HepG2 (cell line): Measurements from ENCODE around the gene SEPTIN2. TPM values are rescaled to one million over a fixed set of nuclear protein-coding genes. Genes with fewer than 3 reads are reported as not detected.

ENCODE experiments used
- ELF1 ChIP-seq: sonication (generic); formaldehyde crosslinking; IDR thresholded peaks from 2 replicates; pipeline ENCODE4 v1.4.0; 2020; ENCODE audit warnings: missing genetic modification reagents
- GABPB1 ChIP-seq: IDR thresholded peaks from 2 replicates; pipeline ENCODE4 v1.6.1; 2016; ENCODE audit warnings: mild to moderate bottlenecking, missing genetic modification reagents, moderate library complexity, missing compliant biosample characterization
- HNF4G ChIP-seq, 2 experiments: sonication (generic) in 1 of 2; formaldehyde crosslinking in 1 of 2; IDR thresholded peaks; 2 replicates each; pipeline versions ENCODE4 v1.4.0 to v1.6.1; 2011 to 2020; ENCODE audit warnings: borderline replicate concordance in 2 of 2, low read depth in 2 of 2, mild to moderate bottlenecking in 2 of 2, low read length in 1 of 2, missing genetic modification reagents in 1 of 2, moderate library complexity in 1 of 2
- HNRNPL ChIP-seq: fragments of 200-400 bp; formaldehyde crosslinking; IDR thresholded peaks from 2 replicates; pipeline ENCODE4 v1.6.1; 2017; ENCODE audit warnings: mild to moderate bottlenecking, low read depth, low read length
- KDM1A ChIP-seq: IDR thresholded peaks from 2 replicates; pipeline ENCODE4 v1.6.1; 2016; ENCODE audit warnings: missing compliant biosample characterization
- KLF15 ChIP-seq: sonication (generic); formaldehyde crosslinking; IDR thresholded peaks from 2 replicates; pipeline ENCODE4 v1.8.1; 2023; ENCODE audit warnings: borderline replicate concordance, mild to moderate bottlenecking, inconsistent platforms, missing genetic modification reagents, mixed read lengths
- KLF16 ChIP-seq, 2 experiments: sonication (generic) in 1 of 2; formaldehyde crosslinking in 1 of 2; IDR thresholded peaks; 2 replicates each; pipeline versions ENCODE4 v1.6.1 to v1.8.0; 2016 to 2023; ENCODE audit warnings: missing genetic modification reagents in 2 of 2, missing compliant biosample characterization in 1 of 2
- MAFK ChIP-seq, 2 experiments: IDR thresholded peaks in 1 of 2; conservative IDR thresholded peaks in 1 of 2; 2 replicates each; pipeline ENCODE4 v1.6.1; 2011; ENCODE audit warnings: improper control_type of control experiment in 2 of 2, low read length in 2 of 2
- MED8 ChIP-seq: sonication (generic); formaldehyde crosslinking; IDR thresholded peaks from 2 replicates; pipeline ENCODE4 v1.8.1; 2023; ENCODE audit warnings: mild to moderate bottlenecking, missing genetic modification reagents; ENCODE audit not compliant: insufficient replicate concordance
- RFX3 ChIP-seq: IDR thresholded peaks from 2 replicates; pipeline ENCODE4 v1.6.1; 2016; ENCODE audit warnings: missing biosample characterization, missing genetic modification reagents
- SKI ChIP-seq: fragments of 450-650 bp; IDR thresholded peaks from one replicate; pipeline ENCODE4 v1.6.1; 2018; ENCODE audit warnings: mild to moderate bottlenecking; ENCODE audit not compliant: partially characterized antibody
- WIZ ChIP-seq: sonication (generic); formaldehyde crosslinking; IDR thresholded peaks from 2 replicates; pipeline ENCODE4 v1.5.1; 2020; ENCODE audit warnings: mild to moderate bottlenecking, missing genetic modification reagents
- ZNF17 ChIP-seq: sonication (generic); formaldehyde crosslinking; IDR thresholded peaks from 2 replicates; pipeline ENCODE4 v1.5.0; 2020; ENCODE audit warnings: mild to moderate bottlenecking, missing genetic modification reagents
- ZNF251 ChIP-seq: sonication (generic); formaldehyde crosslinking; IDR thresholded peaks from 2 replicates; pipeline ENCODE4 v1.9.0; 2021; ENCODE audit warnings: mild to moderate bottlenecking, missing genetic modification reagents
- ZNF777 ChIP-seq: sonication (generic); formaldehyde crosslinking; IDR thresholded peaks from 2 replicates; pipeline ENCODE4 v1.4.0; 2020; ENCODE audit warnings: missing genetic modification reagents
- ZSCAN29 ChIP-seq: sonication (generic); formaldehyde crosslinking; conservative IDR thresholded peaks from 2 replicates; pipeline ENCODE4 v1.4.0; 2020; ENCODE audit warnings: mild to moderate bottlenecking, missing genetic modification reagents
- polyA plus RNA-seq, 8 experiments: library from polyadenylated mRNA; depleted of rRNA in 3 of 8; stranded (reverse) in 7 of 8; unstranded in 1 of 8; fragments of >200 nt; fragmentation: Illumina TruSeq in 4 of 8; extraction: Trizol in 4 of 8; gene quantifications; 2 replicates each; pipeline versions ENCODE4 v1.2.1 to v1.2.3, GENCODE V29; 2011 to 2016; ENCODE audit warnings: low read depth in 4 of 8, missing spikeins in 1 of 8, mixed read lengths in 1 of 8; ENCODE audit not compliant: insufficient read depth in 1 of 8
- total RNA-seq, 5 experiments: library from RNA; depleted of rRNA; stranded (reverse); fragments of >200 nt; fragmentation: Illumina TruSeq; extraction: Trizol; gene quantifications; 2 replicates each; pipeline ENCODE4 v1.2.3, GENCODE V29; 2016; ENCODE audit warnings: low read depth in 1 of 5
- TF ChIP-seq, protein P1 (sequence below): sonication (generic); formaldehyde crosslinking; IDR thresholded peaks from 2 replicates; pipeline ENCODE4 v1.8.1; 2023; ENCODE audit warnings: mild to moderate bottlenecking, missing genetic modification reagents, borderline replicate concordance
- TF ChIP-seq, protein P2 (sequence below): sonication (generic); formaldehyde crosslinking; IDR thresholded peaks from 2 replicates; pipeline ENCODE4 v1.8.0; 2022; ENCODE audit warnings: mild to moderate bottlenecking, missing genetic modification reagents
- TF ChIP-seq, protein P3 (sequence below): fragments of 450-650 bp; IDR thresholded peaks from 2 replicates; pipeline ENCODE4 v1.6.1; 2016
- TF ChIP-seq, protein P4 (sequence below): sonication (generic); formaldehyde crosslinking; IDR thresholded peaks from 2 replicates; pipeline ENCODE4 v1.4.0; 2020; ENCODE audit warnings: missing genetic modification reagents

SEPTIN2 gene
- total and polyA plus RNA-seq, 2 of the 13 experiments (the other 11 are each of a cell fraction or from before 2014, with no cell fraction given), result 493 to 733 TPM

DNA sequence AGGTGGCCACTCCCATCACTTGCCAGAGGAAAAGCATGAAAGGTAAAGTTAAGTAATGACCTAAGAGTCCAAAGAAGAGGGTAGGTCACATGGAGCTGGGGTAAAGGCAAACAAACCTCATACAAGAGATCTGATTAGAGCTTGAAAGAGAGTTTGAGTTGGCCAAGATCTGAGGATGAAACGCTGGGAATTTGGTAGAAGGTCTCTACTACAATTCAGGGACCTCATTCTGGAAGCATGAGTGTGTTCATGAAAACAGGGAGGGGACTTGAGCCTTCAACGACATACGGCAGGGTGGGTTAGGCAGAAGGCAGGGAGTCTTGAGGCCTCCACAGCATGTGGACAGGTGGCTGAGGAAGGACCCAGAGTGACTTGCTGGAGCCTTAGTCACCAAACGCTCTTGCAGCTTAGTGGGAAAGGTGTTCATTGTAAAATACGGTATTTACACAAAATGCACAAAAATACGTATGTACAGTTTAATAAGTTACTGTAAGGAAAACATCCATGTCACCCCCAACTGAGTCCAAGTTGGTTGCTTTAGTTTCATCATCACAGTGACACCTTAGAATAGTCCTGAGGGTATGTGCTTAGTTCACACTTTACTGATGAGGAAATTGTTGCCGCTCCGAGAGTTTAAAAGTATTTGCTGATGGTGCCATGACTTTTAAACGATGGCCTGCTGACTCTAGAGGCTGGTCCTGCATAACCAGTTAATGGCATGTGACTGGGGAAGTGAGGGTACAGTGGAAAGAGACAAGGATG lies 35.3 kb downstream of the SEPTIN2 start (continued):
- TF ChIP-seq MAFK (conservative IDR thresholded peaks at IDR 0.05 in 1 of 2, IDR thresholded peaks at IDR 0.05 in 1 of 2; ENCODE audit: low read length in 2 of 2) (no peak), RFX3 (CRISPR knock-in tag) (no peak), MED8 (no peak), ZSCAN29 (no peak), HNF4G (IDR thresholded peaks at IDR 0.05; ENCODE audit: borderline replicate concordance, low read depth, low read length) (0 out of 2 replicates have a peak, but pooled peaks have one; percentile 23), HNF4G (CRISPR knock-in tag; IDR thresholded peaks at IDR 0.05; ENCODE audit: borderline replicate concordance, low read depth) (no peak), WIZ (no peak), SKI (no peak), ZNF777 (CRISPR knock-in tag) (no peak), KLF16 (CRISPR knock-in tag; IDR thresholded peaks at IDR 0.05) (no peak), ZNF17 (CRISPR knock-in tag) (no peak), GABPB1 (no peak), HNRNPL (no peak), KDM1A (CRISPR knock-in tag) (peak; percentile 77; the same call in 1 of the 2 replicates), ELF1 (CRISPR knock-in tag) (0 out of 2 replicates have a peak, but pooled peaks have one; percentile 4), ZNF251 (no peak), KLF15 (no peak)
- TF ChIP-seq, protein P1, sequence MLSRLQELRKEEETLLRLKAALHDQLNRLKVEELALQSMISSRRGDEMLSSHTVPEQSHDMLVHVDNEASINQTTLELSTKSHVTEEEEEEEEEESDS (CRISPR knock-in tag), result 0 out of 2 replicates have a peak, but pooled peaks have one; percentile 72
- TF ChIP-seq, protein P2, sequence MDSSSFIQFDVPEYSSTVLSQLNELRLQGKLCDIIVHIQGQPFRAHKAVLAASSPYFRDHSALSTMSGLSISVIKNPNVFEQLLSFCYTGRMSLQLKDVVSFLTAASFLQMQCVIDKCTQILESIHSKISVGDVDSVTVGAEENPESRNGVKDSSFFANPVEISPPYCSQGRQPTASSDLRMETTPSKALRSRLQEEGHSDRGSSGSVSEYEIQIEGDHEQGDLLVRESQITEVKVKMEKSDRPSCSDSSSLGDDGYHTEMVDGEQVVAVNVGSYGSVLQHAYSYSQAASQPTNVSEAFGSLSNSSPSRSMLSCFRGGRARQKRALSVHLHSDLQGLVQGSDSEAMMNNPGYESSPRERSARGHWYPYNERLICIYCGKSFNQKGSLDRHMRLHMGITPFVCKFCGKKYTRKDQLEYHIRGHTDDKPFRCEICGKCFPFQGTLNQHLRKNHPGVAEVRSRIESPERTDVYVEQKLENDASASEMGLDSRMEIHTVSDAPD (CRISPR knock-in tag), result no peak
- TF ChIP-seq, protein P3, sequence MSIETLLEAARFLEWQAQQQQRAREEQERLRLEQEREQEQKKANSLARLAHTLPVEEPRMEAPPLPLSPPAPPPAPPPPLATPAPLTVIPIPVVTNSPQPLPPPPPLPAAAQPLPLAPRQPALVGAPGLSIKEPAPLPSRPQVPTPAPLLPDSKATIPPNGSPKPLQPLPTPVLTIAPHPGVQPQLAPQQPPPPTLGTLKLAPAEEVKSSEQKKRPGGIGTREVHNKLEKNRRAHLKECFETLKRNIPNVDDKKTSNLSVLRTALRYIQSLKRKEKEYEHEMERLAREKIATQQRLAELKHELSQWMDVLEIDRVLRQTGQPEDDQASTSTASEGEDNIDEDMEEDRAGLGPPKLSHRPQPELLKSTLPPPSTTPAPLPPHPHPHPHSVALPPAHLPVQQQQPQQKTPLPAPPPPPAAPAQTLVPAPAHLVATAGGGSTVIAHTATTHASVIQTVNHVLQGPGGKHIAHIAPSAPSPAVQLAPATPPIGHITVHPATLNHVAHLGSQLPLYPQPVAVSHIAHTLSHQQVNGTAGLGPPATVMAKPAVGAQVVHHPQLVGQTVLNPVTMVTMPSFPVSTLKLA, result peak; percentile 54; the same call in 1 of the 2 replicates
- TF ChIP-seq, protein P4, sequence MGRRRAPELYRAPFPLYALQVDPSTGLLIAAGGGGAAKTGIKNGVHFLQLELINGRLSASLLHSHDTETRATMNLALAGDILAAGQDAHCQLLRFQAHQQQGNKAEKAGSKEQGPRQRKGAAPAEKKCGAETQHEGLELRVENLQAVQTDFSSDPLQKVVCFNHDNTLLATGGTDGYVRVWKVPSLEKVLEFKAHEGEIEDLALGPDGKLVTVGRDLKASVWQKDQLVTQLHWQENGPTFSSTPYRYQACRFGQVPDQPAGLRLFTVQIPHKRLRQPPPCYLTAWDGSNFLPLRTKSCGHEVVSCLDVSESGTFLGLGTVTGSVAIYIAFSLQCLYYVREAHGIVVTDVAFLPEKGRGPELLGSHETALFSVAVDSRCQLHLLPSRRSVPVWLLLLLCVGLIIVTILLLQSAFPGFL (CRISPR knock-in tag), result no peak
